IgD-negative memory B cell (primary cell): ENCODE measurements around the gene PIBF1. TPM values are rescaled to one million over a fixed set of nuclear protein-coding genes. Genes with fewer than 3 reads are reported as not detected.
"Not testable (repeated sequence)": the region's sequence is repeated elsewhere in the genome, so short reads cannot be mapped to it uniquely, and the experiment has no call there.

Source experiments
- H3K27ac Mint-ChIP-seq, 3 donors: one replicate each; pipeline ENCODE4 v1.8.0; 2020 to 2022; ENCODE audit warnings: mild to moderate bottlenecking in 3 of 3, mixed read lengths in 3 of 3, moderate library complexity in 1 of 3
- H3K27me3 Mint-ChIP-seq: one replicate; pipeline ENCODE4 v1.8.0; 2021; ENCODE audit warnings: mixed read lengths
- H3K36me3 Mint-ChIP-seq: one replicate; pipeline ENCODE4 v1.8.0; 2020; ENCODE audit warnings: mild to moderate bottlenecking, mixed read lengths
- H3K4me1 Mint-ChIP-seq, 3 donors: one replicate each; pipeline ENCODE4 v1.8.0; 2020 to 2022; ENCODE audit warnings: mixed read lengths in 3 of 3, mild to moderate bottlenecking in 1 of 3
- H3K4me3 Mint-ChIP-seq, 4 donors: one replicate each; pipeline ENCODE4 v1.8.0; 2020 to 2022; ENCODE audit warnings: mild to moderate bottlenecking in 4 of 4, mixed read lengths in 4 of 4, moderate library complexity in 3 of 4
- H3K9me3 Mint-ChIP-seq, 3 donors: one replicate each; pipeline ENCODE4 v1.8.0; 2020 to 2021; ENCODE audit warnings: mixed read lengths in 3 of 3, mild to moderate bottlenecking in 1 of 3
- polyA plus RNA-seq: library from polyadenylated mRNA; unstranded; fragments of 300-500 nt; fragmentation: Illumina TruSeq; gene quantifications from one replicate; pipeline ENCODE4 v1.2.3, GENCODE V29; 2021

PIBF1 gene
- polyA plus RNA-seq, 1 donor from 2014 or later: 15.0 TPM

GRCh38 chr13:72911981-72912380 is 130.0 kb downstream of the PIBF1 start:
- Mint-ChIP-seq H3K36me3 (peaks cover 22% of the 10 kb centered on the region), H3K27me3 (no peaks in the 10 kb centered on the region), H3K4me1 (no peaks in the 10 kb centered on the region), H3K4me3 (no peak overlapping the region), H3K27ac (peak overlapping the region in 1 of 3 donors; percentile 86), H3K9me3 (peaks cover 0 to 2% (median 0%) of the 10 kb centered on the region in 3 donors)

GRCh38 chr13:72920097-72920496 is 138.2 kb downstream of the PIBF1 start:
- Mint-ChIP-seq H3K36me3 (peaks cover 18% of the 10 kb centered on the region), H3K9me3 (peaks cover 0 to 1% (median 0%) of the 10 kb centered on the region in 3 donors), H3K4me3 (no peak overlapping the region), H3K27me3 (no peaks in the 10 kb centered on the region), H3K4me1 (peaks cover 0 to 7% (median 0%) of the 10 kb centered on the region in 3 donors), H3K27ac (no peak overlapping the region)

GRCh38 chr13:72931311-72931710 is 149.4 kb downstream of the PIBF1 start:
- no peak overlapping the region for H3K4me3 Mint-ChIP-seq
- H3K4me1 Mint-ChIP-seq: no peaks in the 10 kb centered on the region
- no peak overlapping the region for H3K27ac Mint-ChIP-seq
- H3K9me3 Mint-ChIP-seq: no peaks in the 10 kb centered on the region
- peaks cover 22% of the 10 kb centered on the region for H3K36me3 Mint-ChIP-seq
- H3K27me3 Mint-ChIP-seq: no peaks in the 10 kb centered on the region

- H3K4me1 Mint-ChIP-seq: no peaks in the 10 kb centered on the region
- H3K9me3 Mint-ChIP-seq: no peaks in the 10 kb centered on the region
- H3K36me3 Mint-ChIP-seq: peaks cover 22% of the 10 kb centered on the region
- no peak overlapping the region for H3K27ac Mint-ChIP-seq
- H3K27me3 Mint-ChIP-seq: no peaks in the 10 kb centered on the region
- H3K4me3 Mint-ChIP-seq: no peak overlapping the region
Measured at GRCh38 chr13:72932250-72932649, 150.3 kb downstream of the PIBF1 start.

GRCh38 chr13:72946267-72946666 is 164.3 kb downstream of the PIBF1 start:
- peaks cover 24% of the 10 kb centered on the region for H3K36me3 Mint-ChIP-seq
- H3K27me3 Mint-ChIP-seq, H3K4me3 Mint-ChIP-seq, H3K9me3 Mint-ChIP-seq, H3K4me1 Mint-ChIP-seq, H3K27ac Mint-ChIP-seq: not testable (repeated sequence)

GRCh38 chr13:72952529-72953141 is 170.7 kb downstream of the PIBF1 start:
- peaks cover 5 to 13% (median 5%) of the 10 kb centered on the region in 3 donors for H3K9me3 Mint-ChIP-seq
- no peak overlapping the region for H3K4me3 Mint-ChIP-seq
- H3K27ac Mint-ChIP-seq: no peak overlapping the region
- H3K27me3 Mint-ChIP-seq: no peaks in the 10 kb centered on the region
- H3K36me3 Mint-ChIP-seq: peaks cover 21% of the 10 kb centered on the region
- peaks cover 0 to 3% (median 0%) of the 10 kb centered on the region in 3 donors for H3K4me1 Mint-ChIP-seq

GRCh38 chr13:72953391-72953965 is 171.5 kb downstream of the PIBF1 start:
- Mint-ChIP-seq H3K27me3 (no peaks in the 10 kb centered on the region), H3K36me3 (peaks cover 18% of the 10 kb centered on the region), H3K4me1 (peaks cover 0 to 3% (median 0%) of the 10 kb centered on the region in 3 donors), H3K27ac (no peak overlapping the region), H3K9me3 (peaks cover 5 to 13% (median 5%) of the 10 kb centered on the region in 3 donors), H3K4me3 (no peak overlapping the region)

DNA sequence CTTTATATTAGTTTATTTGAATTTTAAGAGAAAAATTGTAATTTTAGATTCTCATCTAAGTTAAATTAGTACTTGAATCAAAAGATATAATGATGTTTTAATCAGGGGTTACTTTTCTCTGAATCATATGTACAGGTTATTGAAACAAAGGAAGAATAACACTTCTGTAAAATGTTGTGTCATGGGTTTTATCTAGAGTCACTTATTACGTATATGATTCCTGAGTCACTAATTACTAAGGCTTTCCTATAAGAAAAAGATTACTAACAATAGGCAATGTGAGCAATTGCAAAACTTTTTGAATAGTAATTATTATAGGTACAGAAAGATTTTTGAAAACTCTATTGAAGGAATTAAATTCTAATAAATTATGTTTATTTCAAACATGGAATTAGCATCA is 177.7 kb downstream of the PIBF1 start:
- H3K27me3 Mint-ChIP-seq: no peaks in the 10 kb centered on the region
- H3K4me3 Mint-ChIP-seq: no peak overlapping the region
- no peak overlapping the region for H3K27ac Mint-ChIP-seq
- peaks cover 5 to 13% (median 5%) of the 10 kb centered on the region in 3 donors for H3K9me3 Mint-ChIP-seq
- H3K36me3 Mint-ChIP-seq: peaks cover 18% of the 10 kb centered on the region
- H3K4me1 Mint-ChIP-seq: peaks cover 8 to 12% (median 9%) of the 10 kb centered on the region in 3 donors

DNA sequence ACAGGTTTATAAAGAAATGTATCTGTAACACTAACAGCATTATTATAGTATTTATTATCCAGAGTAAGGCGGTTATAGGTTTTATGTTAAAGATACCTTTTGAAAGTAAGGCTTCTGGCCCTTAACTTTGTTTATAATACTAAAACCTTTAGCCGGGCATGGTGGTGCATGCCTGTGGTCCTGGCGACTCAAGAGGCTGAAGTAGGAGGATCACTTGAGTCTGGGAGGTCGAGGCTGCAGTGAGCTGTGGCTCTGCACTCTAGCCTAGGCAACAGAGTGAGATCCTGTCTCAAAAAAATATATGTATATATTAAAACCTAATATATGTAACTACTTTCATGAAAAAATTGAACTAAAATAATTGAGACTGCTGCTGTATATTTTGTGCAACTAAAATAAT is 178.2 kb downstream of the PIBF1 start:
- no peaks in the 10 kb centered on the region for H3K27me3 Mint-ChIP-seq
- H3K4me3 Mint-ChIP-seq: no peak overlapping the region
- no peak overlapping the region for H3K27ac Mint-ChIP-seq
- H3K9me3 Mint-ChIP-seq: peaks cover 5 to 13% (median 5%) of the 10 kb centered on the region in 3 donors
- H3K36me3 Mint-ChIP-seq: peaks cover 17% of the 10 kb centered on the region
- H3K4me1 Mint-ChIP-seq: peaks cover 8 to 12% (median 9%) of the 10 kb centered on the region in 3 donors

- Mint-ChIP-seq H3K9me3 (peaks cover 5 to 13% (median 5%) of the 10 kb centered on the region in 3 donors), H3K4me1 (peaks cover 8 to 15% (median 9%) of the 10 kb centered on the region in 3 donors), H3K36me3 (peaks cover 16% of the 10 kb centered on the region), H3K27ac (no peak overlapping the region), H3K4me3 (no peak overlapping the region), H3K27me3 (no peaks in the 10 kb centered on the region)
Measured at GRCh38 chr13:72960541-72960940, 178.6 kb downstream of the PIBF1 start.

DNA sequence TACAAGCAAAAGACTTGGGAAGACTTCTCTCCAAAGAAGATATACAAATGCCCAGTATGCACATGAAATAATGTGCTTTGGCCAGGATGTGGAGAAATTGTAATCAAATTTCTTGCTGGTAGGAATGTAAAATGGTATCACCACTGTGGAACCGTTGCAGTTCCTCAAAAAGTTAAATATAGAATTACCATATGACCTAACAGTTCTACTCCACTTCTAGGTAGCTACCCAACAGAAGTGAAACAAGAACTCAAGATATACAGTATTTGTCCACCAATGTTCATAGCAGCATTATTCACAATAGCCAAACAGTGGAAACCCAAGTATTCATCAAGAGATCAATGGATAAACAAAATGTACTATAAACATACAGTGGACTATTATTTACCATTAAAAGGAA is 181.8 kb downstream of the PIBF1 start:
- H3K4me1 Mint-ChIP-seq: peaks cover 7 to 15% (median 8%) of the 10 kb centered on the region in 3 donors
- no peak overlapping the region for H3K4me3 Mint-ChIP-seq
- H3K36me3 Mint-ChIP-seq: peaks cover 7% of the 10 kb centered on the region
- no peak overlapping the region for H3K27ac Mint-ChIP-seq
- no peaks in the 10 kb centered on the region for H3K27me3 Mint-ChIP-seq
- H3K9me3 Mint-ChIP-seq: no peaks in the 10 kb centered on the region

DNA sequence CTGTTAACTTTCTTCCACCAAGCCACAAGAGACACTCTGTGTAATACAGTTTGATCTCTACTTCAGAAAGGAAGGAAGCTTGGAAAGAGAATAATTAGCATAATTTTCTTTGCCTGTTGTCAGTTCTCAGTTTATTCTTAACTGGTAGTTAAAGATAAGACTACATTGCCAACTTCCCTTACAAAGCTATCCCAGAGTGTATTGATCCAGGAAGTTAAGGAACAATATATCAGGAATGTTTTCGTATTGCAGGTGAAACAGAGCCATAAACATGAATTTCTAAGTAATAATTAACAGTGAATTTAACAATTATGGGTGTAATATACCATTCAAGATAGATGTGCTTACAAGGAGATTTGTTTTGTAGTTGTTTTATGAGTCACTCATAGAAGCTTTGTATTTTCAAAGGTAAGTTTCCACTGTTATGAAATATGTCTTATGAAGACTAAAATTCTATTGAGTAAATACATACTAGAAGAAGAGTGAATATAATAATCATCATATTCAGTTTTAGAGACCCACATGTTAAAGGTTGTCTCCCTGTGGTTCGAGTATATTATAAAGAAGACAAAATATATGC is 188.5 kb downstream of the PIBF1 start:
- Mint-ChIP-seq H3K27me3 (no peaks in the 10 kb centered on the region), H3K9me3 (no peaks in the 10 kb centered on the region), H3K4me3 (no peak overlapping the region), H3K27ac (no peak overlapping the region), H3K4me1 (peaks cover 0 to 1% (median 0%) of the 10 kb centered on the region in 3 donors), H3K36me3 (peaks cover 16% of the 10 kb centered on the region)

DNA sequence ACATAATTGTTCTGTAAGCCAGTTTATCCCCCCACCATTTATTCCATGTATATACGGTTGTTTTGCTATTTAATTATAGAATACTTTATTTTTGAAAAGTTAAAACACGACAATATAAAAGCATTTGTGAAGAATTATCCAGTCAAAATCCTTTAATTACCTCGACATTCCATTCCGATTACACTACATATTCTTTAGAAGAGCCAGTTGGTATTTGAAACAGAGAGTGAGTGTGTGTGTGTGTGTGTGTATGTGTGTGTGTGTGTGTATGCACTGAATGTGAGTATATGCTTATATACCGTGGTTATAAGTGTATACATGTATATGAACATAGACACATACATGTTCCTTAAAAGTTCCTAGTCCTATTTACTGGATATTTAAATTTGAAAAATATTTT is 189.0 kb downstream of the PIBF1 start:
- Mint-ChIP-seq H3K4me1 (no peaks in the 10 kb centered on the region), H3K27ac (no peak overlapping the region), H3K27me3 (no peaks in the 10 kb centered on the region), H3K9me3 (no peaks in the 10 kb centered on the region), H3K36me3 (peaks cover 17% of the 10 kb centered on the region), H3K4me3 (no peak overlapping the region)

DNA sequence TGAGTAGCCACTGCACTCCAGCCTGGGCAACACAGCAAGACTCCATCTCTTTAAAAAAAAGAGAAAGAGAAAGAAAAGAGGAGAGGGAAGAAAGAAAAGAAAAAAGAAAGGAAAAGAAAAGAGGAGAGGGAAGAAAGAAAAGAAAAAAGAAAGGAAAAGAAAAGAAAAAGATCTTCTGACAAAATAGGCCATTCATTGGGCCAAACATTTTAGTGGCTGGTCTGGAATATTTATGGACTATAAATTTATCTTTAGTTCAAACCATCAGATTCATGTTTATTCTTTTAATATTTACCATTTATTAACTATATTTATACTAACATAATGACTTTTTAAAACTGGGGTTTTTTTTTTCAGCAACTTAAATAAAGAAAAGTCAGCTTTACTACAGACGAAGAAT is 191.3 kb downstream of the PIBF1 start:
- Mint-ChIP-seq H3K36me3 (peaks cover 25% of the 10 kb centered on the region), H3K9me3 (no peaks in the 10 kb centered on the region), H3K27ac (no peak overlapping the region), H3K4me3 (no peak overlapping the region), H3K27me3 (no peaks in the 10 kb centered on the region), H3K4me1 (no peaks in the 10 kb centered on the region)

GRCh38 chr13:72983085-72983768 is 201.3 kb downstream of the PIBF1 start:
- Mint-ChIP-seq H3K36me3 (peaks cover 8% of the 10 kb centered on the region), H3K27me3 (no peaks in the 10 kb centered on the region), H3K4me1 (no peaks in the 10 kb centered on the region), H3K4me3 (no peak overlapping the region), H3K27ac (no peak overlapping the region), H3K9me3 (no peaks in the 10 kb centered on the region)
